Measurements from ENCODE around the gene ZFAND3.
"Not testable (repeated sequence)": the region's sequence is repeated elsewhere in the genome, so short reads cannot be mapped to it uniquely, and the experiment has no call there.

ZFAND3 gene

GRCh38 chr6:37936906-37937305 lies 117.4 kb downstream of the ZFAND3 start:
- H3K27ac ChIP-seq (ENCODE audit: low read depth, low read length, severe bottlenecking) = peak overlapping the region; percentile 26
- H3K9me3 ChIP-seq (ENCODE audit: control insufficient read depth, low read length) = no peaks in the 10 kb centered on the region
- H3K4me3 ChIP-seq (ENCODE audit: extremely low read depth, insufficient read depth, low read length, poor library complexity, severe bottlenecking) = no peak overlapping the region
- peaks cover 4% of the 10 kb centered on the region for H3K36me3 ChIP-seq (ENCODE audit: control insufficient read depth, insufficient read depth, low read length)
- H3K4me1 ChIP-seq (ENCODE audit: control insufficient read depth, insufficient read depth, low read length, poor library complexity, severe bottlenecking) = peaks cover 2% of the 10 kb centered on the region

- no peaks in the 10 kb centered on the region for H3K36me3 ChIP-seq (ENCODE audit: control insufficient read depth, insufficient read depth, low read length)
- H3K27ac ChIP-seq (ENCODE audit: low read depth, low read length, severe bottlenecking) = no peak overlapping the region
- no peaks in the 10 kb centered on the region for H3K9me3 ChIP-seq (ENCODE audit: control insufficient read depth, low read length)
- H3K4me1 ChIP-seq (ENCODE audit: control insufficient read depth, insufficient read depth, low read length, poor library complexity, severe bottlenecking) = peaks cover 2% of the 10 kb centered on the region
- no peak overlapping the region for H3K4me3 ChIP-seq (ENCODE audit: extremely low read depth, insufficient read depth, low read length, poor library complexity, severe bottlenecking)
These were observed 119.4 kb downstream of the ZFAND3 start for GRCh38 chr6:37938909-37939308.

- H3K4me1 ChIP-seq (ENCODE audit: control insufficient read depth, insufficient read depth, low read length, poor library complexity, severe bottlenecking) = peaks cover 2% of the 10 kb centered on the region
- no peaks in the 10 kb centered on the region for H3K36me3 ChIP-seq (ENCODE audit: control insufficient read depth, insufficient read depth, low read length)
- H3K9me3 ChIP-seq (ENCODE audit: control insufficient read depth, low read length) = no peaks in the 10 kb centered on the region
- H3K27ac ChIP-seq (ENCODE audit: low read depth, low read length, severe bottlenecking) = no peak overlapping the region
- H3K4me3 ChIP-seq (ENCODE audit: extremely low read depth, insufficient read depth, low read length, poor library complexity, severe bottlenecking) = no peak overlapping the region
- 83% methylated on average over 1 of the region's 3 CpGs; no CpG with 5 or more reads in 1 of the 2 experiments for WGBS, 2 experiments (ENCODE audit: insufficient coverage in 2 of 2)
These were observed 120.7 kb downstream of the ZFAND3 start for GRCh38 chr6:37940074-37940847.

- WGBS, 2 experiments (ENCODE audit: insufficient coverage in 2 of 2) = 80 to 93% methylated on average over 2 of the region's 2 CpGs
- H3K4me3 ChIP-seq (ENCODE audit: extremely low read depth, insufficient read depth, low read length, poor library complexity, severe bottlenecking) = no peak overlapping the region
- H3K9me3 ChIP-seq (ENCODE audit: control insufficient read depth, low read length) = no peaks in the 10 kb centered on the region
- peaks cover 2% of the 10 kb centered on the region for H3K4me1 ChIP-seq (ENCODE audit: control insufficient read depth, insufficient read depth, low read length, poor library complexity, severe bottlenecking)
- no peaks in the 10 kb centered on the region for H3K36me3 ChIP-seq (ENCODE audit: control insufficient read depth, insufficient read depth, low read length)
- H3K27ac ChIP-seq (ENCODE audit: low read depth, low read length, severe bottlenecking) = no peak overlapping the region
These were observed 122.3 kb downstream of the ZFAND3 start for GRCh38 chr6:37941871-37942270.

GRCh38 chr6:37942606-37943376 lies 123.3 kb downstream of the ZFAND3 start:
- Histone ChIP-seq H3K4me1 (ENCODE audit: control insufficient read depth, insufficient read depth, low read length, poor library complexity, severe bottlenecking) (peaks cover 2% of the 10 kb centered on the region), H3K4me3 (ENCODE audit: extremely low read depth, insufficient read depth, low read length, poor library complexity, severe bottlenecking) (no peak overlapping the region), H3K27ac (ENCODE audit: low read depth, low read length, severe bottlenecking) (no peak overlapping the region), H3K9me3 (ENCODE audit: control insufficient read depth, low read length) (no peaks in the 10 kb centered on the region), H3K36me3 (ENCODE audit: control insufficient read depth, insufficient read depth, low read length) (no peaks in the 10 kb centered on the region)
- 100% methylated on average over 1 of the region's 3 CpGs for WGBS, 2 experiments (ENCODE audit: insufficient coverage in 2 of 2)

- Histone ChIP-seq H3K4me1 (ENCODE audit: control insufficient read depth, insufficient read depth, low read length, poor library complexity, severe bottlenecking) (no peaks in the 10 kb centered on the region), H3K27ac (ENCODE audit: low read depth, low read length, severe bottlenecking) (no peak overlapping the region), H3K9me3 (ENCODE audit: control insufficient read depth, low read length) (no peaks in the 10 kb centered on the region), H3K4me3 (ENCODE audit: extremely low read depth, insufficient read depth, low read length, poor library complexity, severe bottlenecking) (no peak overlapping the region), H3K36me3 (ENCODE audit: control insufficient read depth, insufficient read depth, low read length) (no peaks in the 10 kb centered on the region)
- WGBS, 2 experiments (ENCODE audit: insufficient coverage in 2 of 2) = no CpG with 5 or more reads among the region's 1 CpG
These were observed 124.0 kb downstream of the ZFAND3 start for GRCh38 chr6:37943436-37944058.

GRCh38 chr6:37946057-37946456 lies 126.5 kb downstream of the ZFAND3 start:
- WGBS, 2 experiments (ENCODE audit: insufficient coverage in 2 of 2) = 100% methylated on average over 1 to 2 of the region's 2 CpGs
- Histone ChIP-seq H3K27ac (ENCODE audit: low read depth, low read length, severe bottlenecking) (no peak overlapping the region), H3K4me3 (ENCODE audit: extremely low read depth, insufficient read depth, low read length, poor library complexity, severe bottlenecking) (no peak overlapping the region), H3K9me3 (ENCODE audit: control insufficient read depth, low read length) (no peaks in the 10 kb centered on the region), H3K36me3 (ENCODE audit: control insufficient read depth, insufficient read depth, low read length) (peaks cover 4% of the 10 kb centered on the region), H3K4me1 (ENCODE audit: control insufficient read depth, insufficient read depth, low read length, poor library complexity, severe bottlenecking) (no peaks in the 10 kb centered on the region)

GRCh38 chr6:37947468-37947867 lies 127.9 kb downstream of the ZFAND3 start:
- Histone ChIP-seq H3K4me1 (ENCODE audit: control insufficient read depth, insufficient read depth, low read length, poor library complexity, severe bottlenecking) (no peaks in the 10 kb centered on the region), H3K9me3 (ENCODE audit: control insufficient read depth, low read length) (no peaks in the 10 kb centered on the region)

GRCh38 chr6:37948584-37948983 lies 129.1 kb downstream of the ZFAND3 start:
- not testable (repeated sequence) for H3K4me3 ChIP-seq (ENCODE audit: extremely low read depth, insufficient read depth, low read length, poor library complexity, severe bottlenecking); H3K9me3 ChIP-seq (ENCODE audit: control insufficient read depth, low read length); H3K27ac ChIP-seq (ENCODE audit: low read depth, low read length, severe bottlenecking); H3K36me3 ChIP-seq (ENCODE audit: control insufficient read depth, insufficient read depth, low read length); H3K4me1 ChIP-seq (ENCODE audit: control insufficient read depth, insufficient read depth, low read length, poor library complexity, severe bottlenecking)
- no CpG with 5 or more reads among the region's 2 CpGs for WGBS, 2 experiments (ENCODE audit: insufficient coverage in 2 of 2)

More at GRCh38 chr6:37947468-37947867, 127.9 kb downstream of the ZFAND3 start:
- Histone ChIP-seq H3K36me3 (ENCODE audit: control insufficient read depth, insufficient read depth, low read length) (peaks cover 4% of the 10 kb centered on the region), H3K27ac (ENCODE audit: low read depth, low read length, severe bottlenecking) (no peak overlapping the region), H3K4me3 (ENCODE audit: extremely low read depth, insufficient read depth, low read length, poor library complexity, severe bottlenecking) (no peak overlapping the region)

- WGBS, 2 experiments (ENCODE audit: insufficient coverage in 2 of 2) = 92 to 100% methylated on average over 1 to 2 of the region's 2 CpGs
These were observed 132.5 kb downstream of the ZFAND3 start for GRCh38 chr6:37952027-37952426.

GRCh38 chr6:37954791-37955190 lies 135.3 kb downstream of the ZFAND3 start:
- H3K4me3 ChIP-seq (ENCODE audit: extremely low read depth, insufficient read depth, low read length, poor library complexity, severe bottlenecking) = no peak overlapping the region

More at GRCh38 chr6:37952027-37952426, 132.5 kb downstream of the ZFAND3 start:
- H3K27ac ChIP-seq (ENCODE audit: low read depth, low read length, severe bottlenecking) = no peak overlapping the region
- no peaks in the 10 kb centered on the region for H3K9me3 ChIP-seq (ENCODE audit: control insufficient read depth, low read length)
- H3K4me1 ChIP-seq (ENCODE audit: control insufficient read depth, insufficient read depth, low read length, poor library complexity, severe bottlenecking) = no peaks in the 10 kb centered on the region
- H3K4me3 ChIP-seq (ENCODE audit: extremely low read depth, insufficient read depth, low read length, poor library complexity, severe bottlenecking) = no peak overlapping the region
- peaks cover 4% of the 10 kb centered on the region for H3K36me3 ChIP-seq (ENCODE audit: control insufficient read depth, insufficient read depth, low read length)

More at GRCh38 chr6:37954791-37955190, 135.3 kb downstream of the ZFAND3 start:
- no peaks in the 10 kb centered on the region for H3K9me3 ChIP-seq (ENCODE audit: control insufficient read depth, low read length)
- peaks cover 4% of the 10 kb centered on the region for H3K4me1 ChIP-seq (ENCODE audit: control insufficient read depth, insufficient read depth, low read length, poor library complexity, severe bottlenecking)
- no peak overlapping the region for H3K27ac ChIP-seq (ENCODE audit: low read depth, low read length, severe bottlenecking)
- H3K36me3 ChIP-seq (ENCODE audit: control insufficient read depth, insufficient read depth, low read length) = no peaks in the 10 kb centered on the region
